ENCODE results near the gene HOXD9.

DNA sequence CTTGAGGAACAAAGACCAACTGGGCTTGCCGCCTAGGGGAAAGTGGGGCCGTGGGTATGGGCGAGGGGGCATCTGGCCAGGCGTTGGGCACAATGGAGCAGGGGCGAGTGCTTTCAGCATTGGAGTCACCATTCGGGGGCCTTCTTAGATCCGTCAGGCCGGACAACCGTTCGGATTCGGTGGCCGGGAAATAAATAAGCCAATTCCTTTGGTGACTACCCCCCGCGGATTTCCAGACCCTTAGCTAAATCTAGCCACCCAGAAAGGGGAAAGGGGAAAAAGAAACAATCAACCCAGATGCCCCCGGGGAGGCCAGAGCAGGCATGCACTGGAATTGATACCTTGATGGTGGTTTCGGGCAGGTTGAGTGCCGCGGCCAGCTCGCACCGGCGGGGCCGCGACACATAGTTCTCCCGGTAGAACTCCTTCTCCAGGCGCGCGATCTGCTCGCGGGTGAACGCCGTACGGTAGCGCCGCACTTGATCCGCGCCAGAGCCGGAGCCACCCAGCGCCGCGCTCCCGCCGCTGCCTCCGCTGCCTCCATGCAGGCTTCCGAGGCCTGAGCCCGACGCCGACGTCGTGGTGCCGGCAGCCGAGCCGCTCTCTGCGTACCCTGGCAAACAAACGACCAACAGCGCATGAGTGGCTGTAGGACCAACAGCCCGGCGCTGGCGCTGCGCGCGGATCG lies 40.5 kb upstream of the HOXD9 start:
- TF ChIP-seq TCF12 (IDR thresholded peaks at IDR 0.05; ENCODE audit: low read depth, low read length), result no peak
- no peak for TF ChIP-seq POLR2A (IDR thresholded peaks at IDR 0.05; ENCODE audit: control extremely low read depth in 1 of 2, low read depth in 2 of 2, low read length in 2 of 2)
- TF ChIP-seq, protein P1, sequence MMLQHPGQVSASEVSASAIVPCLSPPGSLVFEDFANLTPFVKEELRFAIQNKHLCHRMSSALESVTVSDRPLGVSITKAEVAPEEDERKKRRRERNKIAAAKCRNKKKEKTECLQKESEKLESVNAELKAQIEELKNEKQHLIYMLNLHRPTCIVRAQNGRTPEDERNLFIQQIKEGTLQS (IDR thresholded peaks at IDR 0.05; ENCODE audit: insufficient read depth, low read depth, low read length), result no peak
- TF ChIP-seq, protein P2, sequence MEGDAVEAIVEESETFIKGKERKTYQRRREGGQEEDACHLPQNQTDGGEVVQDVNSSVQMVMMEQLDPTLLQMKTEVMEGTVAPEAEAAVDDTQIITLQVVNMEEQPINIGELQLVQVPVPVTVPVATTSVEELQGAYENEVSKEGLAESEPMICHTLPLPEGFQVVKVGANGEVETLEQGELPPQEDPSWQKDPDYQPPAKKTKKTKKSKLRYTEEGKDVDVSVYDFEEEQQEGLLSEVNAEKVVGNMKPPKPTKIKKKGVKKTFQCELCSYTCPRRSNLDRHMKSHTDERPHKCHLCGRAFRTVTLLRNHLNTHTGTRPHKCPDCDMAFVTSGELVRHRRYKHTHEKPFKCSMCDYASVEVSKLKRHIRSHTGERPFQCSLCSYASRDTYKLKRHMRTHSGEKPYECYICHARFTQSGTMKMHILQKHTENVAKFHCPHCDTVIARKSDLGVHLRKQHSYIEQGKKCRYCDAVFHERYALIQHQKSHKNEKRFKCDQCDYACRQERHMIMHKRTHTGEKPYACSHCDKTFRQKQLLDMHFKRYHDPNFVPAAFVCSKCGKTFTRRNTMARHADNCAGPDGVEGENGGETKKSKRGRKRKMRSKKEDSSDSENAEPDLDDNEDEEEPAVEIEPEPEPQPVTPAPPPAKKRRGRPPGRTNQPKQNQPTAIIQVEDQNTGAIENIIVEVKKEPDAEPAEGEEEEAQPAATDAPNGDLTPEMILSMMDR (IDR thresholded peaks at IDR 0.05; ENCODE audit: control extremely low read depth in 1 of 3, insufficient read depth in 1 of 3, low read depth in 1 of 3, low read length in 3 of 3), result no peak
- TF ChIP-seq ZNF274 (IDR thresholded peaks at IDR 0.05; ENCODE audit: borderline replicate concordance, extremely low read depth, low read length), result no peak
- TF ChIP-seq POLR2AphosphoS5 (IDR thresholded peaks at IDR 0.05; ENCODE audit: low read depth, low read length), result no peak
- no peak for TF ChIP-seq RAD21 (IDR thresholded peaks at IDR 0.05 in 1 of 2, conservative IDR thresholded peaks at IDR 0.05 in 1 of 2; ENCODE audit: low read depth in 2 of 2, low read length in 2 of 2)
- no peak for TF ChIP-seq CREB1 (IDR thresholded peaks at IDR 0.05)
